Measurements from ENCODE around the gene RRM2.

Gene RRM2

DNA sequence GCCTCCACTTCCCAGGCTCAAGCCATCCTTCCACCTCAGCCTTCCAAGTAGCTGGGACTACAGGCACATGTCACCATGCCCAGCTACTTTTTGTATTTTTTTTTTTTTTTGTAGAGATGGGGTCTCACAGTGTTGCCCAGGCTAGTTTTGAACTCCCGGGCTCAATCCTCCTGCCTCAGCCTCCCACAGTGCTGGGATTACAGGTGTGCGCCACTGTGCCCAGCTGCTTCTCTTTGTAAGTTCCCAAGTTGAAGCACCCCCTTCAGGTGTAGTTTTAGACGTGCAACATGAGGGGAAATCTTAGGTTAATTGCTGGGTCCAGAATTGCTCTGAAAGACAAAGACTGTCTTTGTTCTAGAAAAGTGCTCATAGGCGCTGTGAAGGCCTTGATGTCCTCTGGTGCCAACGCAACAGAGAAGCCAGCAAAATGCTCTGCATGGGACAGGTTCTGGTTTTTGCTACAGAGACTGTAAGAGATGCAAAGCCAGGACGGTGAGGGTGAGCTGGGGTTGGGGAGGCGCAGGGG lies 46.6 kb downstream of the RRM2 start:
- no peaks in the 10 kb centered on the region for H3K27me3 ChIP-seq (replicated peaks; ENCODE audit: insufficient read depth, low read length)
- no peak overlapping the region for H3K27ac ChIP-seq (ENCODE audit: low read length)
- no peak overlapping the region for H3K4me2 ChIP-seq (ENCODE audit: low read depth, low read length)
- no peak overlapping the region for H3K9ac ChIP-seq (ENCODE audit: low read length)
- no peaks in the 10 kb centered on the region for H3F3A ChIP-seq (ENCODE audit: insufficient read depth, low read length)
- no peaks in the 10 kb centered on the region for H3K79me2 ChIP-seq (ENCODE audit: low read length)
- H3K4me3 ChIP-seq (ENCODE audit: low read length): no peak overlapping the region
- TF ChIP-seq EZH2 (optimal IDR thresholded peaks at IDR 0.05; ENCODE audit: low read depth, low read length) (no peak), EZH2phosphoT487 (IDR thresholded peaks at IDR 0.05; ENCODE audit: low read length) (no peak)
- TF ChIP-seq, protein P1, sequence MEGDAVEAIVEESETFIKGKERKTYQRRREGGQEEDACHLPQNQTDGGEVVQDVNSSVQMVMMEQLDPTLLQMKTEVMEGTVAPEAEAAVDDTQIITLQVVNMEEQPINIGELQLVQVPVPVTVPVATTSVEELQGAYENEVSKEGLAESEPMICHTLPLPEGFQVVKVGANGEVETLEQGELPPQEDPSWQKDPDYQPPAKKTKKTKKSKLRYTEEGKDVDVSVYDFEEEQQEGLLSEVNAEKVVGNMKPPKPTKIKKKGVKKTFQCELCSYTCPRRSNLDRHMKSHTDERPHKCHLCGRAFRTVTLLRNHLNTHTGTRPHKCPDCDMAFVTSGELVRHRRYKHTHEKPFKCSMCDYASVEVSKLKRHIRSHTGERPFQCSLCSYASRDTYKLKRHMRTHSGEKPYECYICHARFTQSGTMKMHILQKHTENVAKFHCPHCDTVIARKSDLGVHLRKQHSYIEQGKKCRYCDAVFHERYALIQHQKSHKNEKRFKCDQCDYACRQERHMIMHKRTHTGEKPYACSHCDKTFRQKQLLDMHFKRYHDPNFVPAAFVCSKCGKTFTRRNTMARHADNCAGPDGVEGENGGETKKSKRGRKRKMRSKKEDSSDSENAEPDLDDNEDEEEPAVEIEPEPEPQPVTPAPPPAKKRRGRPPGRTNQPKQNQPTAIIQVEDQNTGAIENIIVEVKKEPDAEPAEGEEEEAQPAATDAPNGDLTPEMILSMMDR (IDR thresholded peaks at IDR 0.05; ENCODE audit: low read length): no peak
- no peaks in the 10 kb centered on the region for H3K36me3 ChIP-seq (replicated peaks; ENCODE audit: insufficient read depth, low read length)
- H4K20me1 ChIP-seq (ENCODE audit: insufficient read depth, low read length): no peaks in the 10 kb centered on the region
- no peaks in the 10 kb centered on the region for H3K9me3 ChIP-seq (replicated peaks; ENCODE audit: insufficient read depth, low read length)
- no peaks in the 10 kb centered on the region for H3K9me2 ChIP-seq (replicated peaks; ENCODE audit: insufficient read depth, low read length)
- no peak overlapping the region for H2AFZ ChIP-seq (ENCODE audit: low read length)
- no peak for DNase-seq
- no peaks in the 10 kb centered on the region for H3K4me1 ChIP-seq (ENCODE audit: low read length)

DNA sequence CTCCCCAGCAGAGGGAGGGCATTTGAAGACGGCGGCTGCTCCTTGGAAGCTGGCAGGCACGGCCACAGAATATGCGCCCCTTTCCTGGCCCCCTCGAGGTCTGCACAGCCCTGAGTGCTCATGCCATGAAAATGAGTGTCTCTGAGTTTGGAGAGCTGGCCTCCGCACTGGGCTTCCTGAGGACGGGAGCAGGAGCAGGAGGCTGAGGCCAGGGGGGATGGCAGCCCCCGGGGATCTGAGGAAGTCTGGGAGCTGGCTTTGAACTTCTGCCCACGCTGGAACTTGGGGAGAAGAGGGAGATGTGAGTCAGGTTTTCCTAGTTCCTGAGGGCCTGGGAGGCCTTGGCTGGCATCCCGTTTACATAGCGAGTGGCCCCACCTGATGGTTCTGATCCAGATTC lies 47.0 kb downstream of the RRM2 start:
- H4K20me1 ChIP-seq (ENCODE audit: insufficient read depth, low read length): no peaks in the 10 kb centered on the region
- no peaks in the 10 kb centered on the region for H3K9me3 ChIP-seq (replicated peaks; ENCODE audit: insufficient read depth, low read length)
- H3K36me3 ChIP-seq (replicated peaks; ENCODE audit: insufficient read depth, low read length): no peaks in the 10 kb centered on the region
- H3K9me2 ChIP-seq (replicated peaks; ENCODE audit: insufficient read depth, low read length): no peaks in the 10 kb centered on the region
- TF ChIP-seq EZH2 (optimal IDR thresholded peaks at IDR 0.05; ENCODE audit: low read depth, low read length) (no peak), EZH2phosphoT487 (IDR thresholded peaks at IDR 0.05; ENCODE audit: low read length) (no peak)
- TF ChIP-seq, protein P1 (IDR thresholded peaks at IDR 0.05; ENCODE audit: low read length): no peak
- no peak overlapping the region for H3K9ac ChIP-seq (ENCODE audit: low read length)
- no peaks in the 10 kb centered on the region for H3F3A ChIP-seq (ENCODE audit: insufficient read depth, low read length)
- no peak overlapping the region for H3K4me2 ChIP-seq (ENCODE audit: low read depth, low read length)
- H2AFZ ChIP-seq (ENCODE audit: low read length): no peak overlapping the region
- no peaks in the 10 kb centered on the region for H3K79me2 ChIP-seq (ENCODE audit: low read length)
- no peak for DNase-seq
- H3K4me1 ChIP-seq (ENCODE audit: low read length): no peaks in the 10 kb centered on the region
- no peak overlapping the region for H3K27ac ChIP-seq (ENCODE audit: low read length)
- H3K4me3 ChIP-seq (ENCODE audit: low read length): no peak overlapping the region
- no peaks in the 10 kb centered on the region for H3K27me3 ChIP-seq (replicated peaks; ENCODE audit: insufficient read depth, low read length)

DNA sequence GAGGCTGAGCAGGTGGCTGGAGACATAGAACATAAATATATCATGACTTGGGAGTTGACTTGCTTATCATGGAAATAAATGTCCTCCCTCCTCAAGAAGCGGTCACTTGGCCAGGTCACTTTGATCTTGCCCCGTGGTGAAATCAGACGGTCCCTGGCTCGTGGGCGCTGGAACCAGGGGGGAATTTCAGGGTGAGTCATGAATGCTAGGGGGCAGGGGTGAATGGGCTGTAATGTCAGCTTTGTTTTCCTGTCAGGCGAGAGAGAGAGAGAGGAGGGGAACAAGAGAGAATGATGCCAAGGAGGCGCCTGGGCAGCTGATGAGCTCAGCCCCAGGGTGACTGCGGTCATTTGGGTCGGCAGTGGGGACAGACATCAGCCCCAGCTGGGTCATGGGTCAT lies 47.7 kb downstream of the RRM2 start:
- no peaks in the 10 kb centered on the region for H3K79me2 ChIP-seq (ENCODE audit: low read length)

More for the DNA sequence above, 47.7 kb downstream of the RRM2 start:
- no peaks in the 10 kb centered on the region for H3K4me1 ChIP-seq (ENCODE audit: low read length)
- no peaks in the 10 kb centered on the region for H3K9me3 ChIP-seq (replicated peaks; ENCODE audit: insufficient read depth, low read length)
- no peaks in the 10 kb centered on the region for H3F3A ChIP-seq (ENCODE audit: insufficient read depth, low read length)
- no peak overlapping the region for H3K4me2 ChIP-seq (ENCODE audit: low read depth, low read length)
- H3K9ac ChIP-seq (ENCODE audit: low read length): no peak overlapping the region
- no peaks in the 10 kb centered on the region for H3K36me3 ChIP-seq (replicated peaks; ENCODE audit: insufficient read depth, low read length)
- no peaks in the 10 kb centered on the region for H3K9me2 ChIP-seq (replicated peaks; ENCODE audit: insufficient read depth, low read length)
- no peaks in the 10 kb centered on the region for H4K20me1 ChIP-seq (ENCODE audit: insufficient read depth, low read length)
- H3K4me3 ChIP-seq (ENCODE audit: low read length): no peak overlapping the region
- no peak for DNase-seq
- no peak overlapping the region for H3K27ac ChIP-seq (ENCODE audit: low read length)
- H3K27me3 ChIP-seq (replicated peaks; ENCODE audit: insufficient read depth, low read length): no peaks in the 10 kb centered on the region
- no peak overlapping the region for H2AFZ ChIP-seq (ENCODE audit: low read length)
- TF ChIP-seq EZH2 (optimal IDR thresholded peaks at IDR 0.05; ENCODE audit: low read depth, low read length) (no peak), EZH2phosphoT487 (IDR thresholded peaks at IDR 0.05; ENCODE audit: low read length) (no peak)
- TF ChIP-seq, protein P1 (IDR thresholded peaks at IDR 0.05; ENCODE audit: low read length): no peak

Measured in MM.1S (cell line).